ENCODE data around the gene WWC1.

- TF ChIP-seq CTCF (IDR thresholded peaks at IDR 0.05) (no peak), POLR2AphosphoS5 (IDR thresholded peaks at IDR 0.05; ENCODE audit: low read depth, low read length) (no peak), REST (IDR thresholded peaks at IDR 0.05; ENCODE audit: insufficient read depth in 1 of 2, low read depth in 2 of 2, low read length in 1 of 2) (no peak)
These were observed 115.8 kb downstream of the WWC1 start for GRCh38 chr5:168407211-168407610.

Measured in Panc1 (cell line).